Measurements from ENCODE around the gene CC2D2B.

GRCh38 chr10:96053985-96054384 lies 146.2 kb downstream of the CC2D2B start:
- no peak for TF ChIP-seq CTCF (IDR thresholded peaks at IDR 0.05)
- no peak for TF ChIP-seq SIN3A (IDR thresholded peaks at IDR 0.05; ENCODE audit: borderline replicate concordance, insufficient read depth, low read depth, low read length)
- TF ChIP-seq POLR2AphosphoS5 (IDR thresholded peaks at IDR 0.05; ENCODE audit: low read depth, low read length): no peak

Data from Panc1 (cell line).